Glutamatergic neuron (in vitro differentiated cells): Measurements from ENCODE around the gene CNIH3. TPM values are rescaled to one million over a fixed set of nuclear protein-coding genes. Genes with fewer than 3 reads are reported as not detected.

Source experiments
- DNase-seq: peaks from one replicate; pipeline ENCODE4 v3.0.0; 2022
- H3K27ac Mint-ChIP-seq: one replicate; pipeline ENCODE4 v1.8.0; 2020; ENCODE audit warnings: mild to moderate bottlenecking, mixed read lengths, inconsistent platforms; ENCODE audit not compliant: unreplicated experiment
- H3K27me3 Mint-ChIP-seq: one replicate; pipeline ENCODE4 v1.8.0; 2020; ENCODE audit warnings: mild to moderate bottlenecking, moderate library complexity, mixed read lengths, inconsistent platforms; ENCODE audit not compliant: unreplicated experiment
- H3K36me3 Mint-ChIP-seq: one replicate; pipeline ENCODE4 v1.8.0; 2020; ENCODE audit warnings: mild to moderate bottlenecking, mixed read lengths, inconsistent platforms; ENCODE audit not compliant: unreplicated experiment
- H3K4me1 Mint-ChIP-seq: one replicate; pipeline ENCODE4 v1.8.0; 2020; ENCODE audit warnings: mild to moderate bottlenecking, low read depth, mixed read lengths, inconsistent platforms; ENCODE audit not compliant: unreplicated experiment
- H3K4me3 Mint-ChIP-seq: one replicate; pipeline ENCODE4 v1.8.0; 2020; ENCODE audit warnings: mild to moderate bottlenecking, mixed read lengths, inconsistent platforms; ENCODE audit not compliant: unreplicated experiment
- H3K9me3 Mint-ChIP-seq: one replicate; pipeline ENCODE4 v1.8.0; 2020; ENCODE audit warnings: mild to moderate bottlenecking, moderate library complexity, mixed read lengths, inconsistent platforms; ENCODE audit not compliant: unreplicated experiment
- total RNA-seq: library from RNA; stranded (reverse); fragmentation: NEBNext Ultra II Directional; extraction: Animal tissue kit (Norgen Biotek cat#: 25700); gene quantifications from one replicate; pipeline ENCODE4 v1.2.1, GENCODE V29; 2021; ENCODE audit not compliant: unreplicated experiment
- TF ChIP-seq, protein P1 (sequence below): fragments of 200-600 bp; sonication (generic); IDR thresholded peaks from one replicate; pipeline ENCODE4 v1.5.0; 2021; ENCODE audit not compliant: partially characterized antibody, unreplicated experiment

Gene CNIH3
- total RNA-seq, 1 donor from 2014 or later = 4.4 TPM

DNA sequence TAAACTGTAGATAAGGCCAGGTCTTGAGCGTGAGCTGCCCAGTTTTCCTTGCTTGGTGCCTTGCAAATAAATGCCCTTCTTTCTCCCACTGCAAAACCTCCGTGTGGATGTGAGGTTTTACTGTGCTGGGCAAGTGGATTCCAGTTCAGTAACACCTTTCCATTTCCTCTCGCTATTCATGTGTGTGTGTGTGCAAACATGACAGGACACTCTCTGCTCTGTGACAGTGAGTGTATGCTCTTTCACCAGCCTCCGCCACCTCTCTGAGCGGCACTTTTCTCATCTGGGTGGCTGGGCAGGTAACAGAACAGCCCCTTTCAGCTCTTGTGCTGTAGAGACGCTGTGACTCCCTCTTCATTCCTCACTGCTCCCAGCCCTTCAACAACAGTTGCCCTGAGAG, 23.9 kb downstream of the CNIH3 start:
- Mint-ChIP-seq H3K4me3 (no peak overlapping the region), H3K36me3 (no peaks in the 10 kb centered on the region)

DNA sequence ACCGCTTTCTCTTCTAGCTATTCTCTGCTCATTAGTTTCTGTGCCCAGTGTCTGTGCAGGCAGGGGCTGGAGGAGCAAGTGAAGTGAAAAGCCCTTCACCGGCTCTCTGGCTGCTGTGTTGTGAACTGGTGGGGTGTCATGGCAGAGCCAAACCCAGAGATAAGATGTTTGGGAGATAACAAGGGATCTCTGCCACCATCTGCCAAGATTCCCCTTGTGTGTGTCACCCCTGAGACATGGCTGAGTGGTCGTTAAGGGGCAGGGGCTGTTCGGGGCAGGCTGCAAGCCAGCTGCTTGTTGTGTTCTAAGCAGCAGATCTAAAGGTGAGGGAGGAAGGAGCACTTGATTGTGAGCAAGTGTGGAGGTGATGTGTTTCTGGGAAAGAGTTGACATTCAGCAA, 24.5 kb downstream of the CNIH3 start:
- H3K27me3 Mint-ChIP-seq = peaks cover 9% of the 10 kb centered on the region
- peaks cover 31% of the 10 kb centered on the region for H3K4me1 Mint-ChIP-seq
- DNase-seq = peak; percentile 36
- peak overlapping the region; percentile 81 for H3K27ac Mint-ChIP-seq
- H3K36me3 Mint-ChIP-seq = no peaks in the 10 kb centered on the region
- no peaks in the 10 kb centered on the region for H3K9me3 Mint-ChIP-seq
- TF ChIP-seq, protein P1, sequence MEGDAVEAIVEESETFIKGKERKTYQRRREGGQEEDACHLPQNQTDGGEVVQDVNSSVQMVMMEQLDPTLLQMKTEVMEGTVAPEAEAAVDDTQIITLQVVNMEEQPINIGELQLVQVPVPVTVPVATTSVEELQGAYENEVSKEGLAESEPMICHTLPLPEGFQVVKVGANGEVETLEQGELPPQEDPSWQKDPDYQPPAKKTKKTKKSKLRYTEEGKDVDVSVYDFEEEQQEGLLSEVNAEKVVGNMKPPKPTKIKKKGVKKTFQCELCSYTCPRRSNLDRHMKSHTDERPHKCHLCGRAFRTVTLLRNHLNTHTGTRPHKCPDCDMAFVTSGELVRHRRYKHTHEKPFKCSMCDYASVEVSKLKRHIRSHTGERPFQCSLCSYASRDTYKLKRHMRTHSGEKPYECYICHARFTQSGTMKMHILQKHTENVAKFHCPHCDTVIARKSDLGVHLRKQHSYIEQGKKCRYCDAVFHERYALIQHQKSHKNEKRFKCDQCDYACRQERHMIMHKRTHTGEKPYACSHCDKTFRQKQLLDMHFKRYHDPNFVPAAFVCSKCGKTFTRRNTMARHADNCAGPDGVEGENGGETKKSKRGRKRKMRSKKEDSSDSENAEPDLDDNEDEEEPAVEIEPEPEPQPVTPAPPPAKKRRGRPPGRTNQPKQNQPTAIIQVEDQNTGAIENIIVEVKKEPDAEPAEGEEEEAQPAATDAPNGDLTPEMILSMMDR = no peak
- peak overlapping the region; percentile 69 for H3K4me3 Mint-ChIP-seq

More for the DNA sequence above, 23.9 kb downstream of the CNIH3 start:
- Mint-ChIP-seq H3K4me1 (peaks cover 28% of the 10 kb centered on the region), H3K27ac (peak overlapping the region; percentile 81), H3K27me3 (peaks cover 9% of the 10 kb centered on the region), H3K9me3 (no peaks in the 10 kb centered on the region)
- TF ChIP-seq, protein P1 = no peak
- DNase-seq = no peak

DNA sequence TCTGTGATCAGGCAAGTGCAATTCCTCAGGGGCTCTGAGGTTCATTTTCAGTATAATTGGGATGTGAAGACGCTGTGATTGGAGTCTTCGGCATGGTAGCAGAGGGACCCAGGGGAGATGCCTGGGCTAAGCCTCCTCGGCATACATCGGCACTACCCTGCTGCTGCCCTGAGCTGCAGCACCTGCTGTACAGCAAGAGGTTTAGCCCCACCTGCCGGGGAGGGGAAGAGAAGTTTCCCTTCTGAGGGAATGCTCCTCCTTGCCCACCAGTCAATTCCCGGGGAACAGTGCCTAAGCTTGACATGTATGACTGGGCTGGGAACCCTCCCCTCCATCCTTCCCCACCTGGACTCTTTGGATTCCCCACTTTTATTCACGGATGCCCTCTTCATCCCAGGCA, 24.9 kb downstream of the CNIH3 start:
- Mint-ChIP-seq H3K4me3 (peak overlapping the region; percentile 69), H3K27me3 (peaks cover 9% of the 10 kb centered on the region), H3K4me1 (peaks cover 31% of the 10 kb centered on the region), H3K36me3 (no peaks in the 10 kb centered on the region), H3K9me3 (no peaks in the 10 kb centered on the region), H3K27ac (peak overlapping the region; percentile 81)
- DNase-seq = no peak
- TF ChIP-seq, protein P1 = no peak

DNA sequence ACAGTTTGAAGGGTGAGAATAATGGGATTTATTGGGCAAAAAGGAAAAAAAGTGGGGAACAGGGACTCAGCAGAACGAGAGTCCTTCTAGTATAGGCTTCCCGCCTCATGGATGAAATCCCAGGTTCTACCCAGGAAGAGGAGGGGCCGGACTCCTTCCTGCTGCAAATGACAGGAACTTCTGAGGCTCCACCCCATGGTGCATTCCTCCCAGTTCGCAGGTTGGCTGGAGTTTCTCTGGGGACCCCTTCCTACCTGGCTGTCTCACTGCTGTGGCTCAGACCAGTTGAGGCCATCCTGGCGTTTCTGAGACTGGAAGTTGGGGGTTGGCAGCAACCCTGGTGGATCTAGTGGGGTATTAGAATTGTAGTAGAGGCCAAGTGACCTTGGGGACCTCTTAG, 27.5 kb downstream of the CNIH3 start:
- peaks cover 10% of the 10 kb centered on the region for H3K27me3 Mint-ChIP-seq
- H3K27ac Mint-ChIP-seq = no peak overlapping the region
- no peaks in the 10 kb centered on the region for H3K9me3 Mint-ChIP-seq
- H3K4me3 Mint-ChIP-seq = no peak overlapping the region
- no peaks in the 10 kb centered on the region for H3K36me3 Mint-ChIP-seq
- DNase-seq = no peak
- TF ChIP-seq, protein P1 = no peak
- H3K4me1 Mint-ChIP-seq = peaks cover 31% of the 10 kb centered on the region

DNA sequence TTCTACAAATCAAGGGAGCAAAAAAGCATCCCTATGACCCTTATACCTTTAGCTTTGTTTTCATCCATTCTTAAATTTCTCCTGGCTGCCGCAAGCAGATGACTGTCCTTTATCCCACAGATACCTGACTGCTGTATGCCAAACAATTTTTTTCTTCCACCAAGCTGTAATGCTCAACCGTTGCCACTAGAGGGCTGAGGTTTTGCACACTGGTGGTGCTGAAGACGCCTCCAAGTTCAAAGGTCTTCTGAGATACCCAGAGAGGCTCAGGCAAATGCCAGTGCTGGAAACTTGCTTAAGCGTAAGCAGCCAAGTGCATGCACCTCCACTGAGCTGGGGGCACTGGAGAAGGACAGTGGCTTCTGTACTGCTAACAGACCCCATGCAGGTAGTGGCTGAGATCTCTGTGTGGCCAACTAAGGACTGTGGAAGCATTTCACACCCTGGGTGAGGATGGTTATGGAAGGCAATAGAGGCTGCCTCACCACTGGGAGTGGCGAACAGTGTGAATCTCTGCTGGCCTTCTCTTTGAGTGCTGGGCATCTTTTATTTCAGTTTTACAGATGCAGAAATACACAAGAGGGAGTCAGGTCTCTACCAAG, 28.5 kb downstream of the CNIH3 start:
- H3K4me3 Mint-ChIP-seq = no peak overlapping the region
- peaks cover 28% of the 10 kb centered on the region for H3K4me1 Mint-ChIP-seq
- no peaks in the 10 kb centered on the region for H3K9me3 Mint-ChIP-seq
- no peaks in the 10 kb centered on the region for H3K36me3 Mint-ChIP-seq
- DNase-seq = peak; percentile 71
- peaks cover 10% of the 10 kb centered on the region for H3K27me3 Mint-ChIP-seq
- TF ChIP-seq, protein P1 = peak; percentile 95
- H3K27ac Mint-ChIP-seq = no peak overlapping the region
